ENCODE results near the gene JAM2.

The JAM2 gene

GRCh38 chr21:25638660-25639550 is at the start of gene JAM2:
Gene JAM2, plus strand, starts transcription at chr21:25639258. Its CDS starts 564 bp downstream, at chr21:25639822.
- TF ChIP-seq, protein P1, sequence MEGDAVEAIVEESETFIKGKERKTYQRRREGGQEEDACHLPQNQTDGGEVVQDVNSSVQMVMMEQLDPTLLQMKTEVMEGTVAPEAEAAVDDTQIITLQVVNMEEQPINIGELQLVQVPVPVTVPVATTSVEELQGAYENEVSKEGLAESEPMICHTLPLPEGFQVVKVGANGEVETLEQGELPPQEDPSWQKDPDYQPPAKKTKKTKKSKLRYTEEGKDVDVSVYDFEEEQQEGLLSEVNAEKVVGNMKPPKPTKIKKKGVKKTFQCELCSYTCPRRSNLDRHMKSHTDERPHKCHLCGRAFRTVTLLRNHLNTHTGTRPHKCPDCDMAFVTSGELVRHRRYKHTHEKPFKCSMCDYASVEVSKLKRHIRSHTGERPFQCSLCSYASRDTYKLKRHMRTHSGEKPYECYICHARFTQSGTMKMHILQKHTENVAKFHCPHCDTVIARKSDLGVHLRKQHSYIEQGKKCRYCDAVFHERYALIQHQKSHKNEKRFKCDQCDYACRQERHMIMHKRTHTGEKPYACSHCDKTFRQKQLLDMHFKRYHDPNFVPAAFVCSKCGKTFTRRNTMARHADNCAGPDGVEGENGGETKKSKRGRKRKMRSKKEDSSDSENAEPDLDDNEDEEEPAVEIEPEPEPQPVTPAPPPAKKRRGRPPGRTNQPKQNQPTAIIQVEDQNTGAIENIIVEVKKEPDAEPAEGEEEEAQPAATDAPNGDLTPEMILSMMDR (IDR thresholded peaks at IDR 0.05): no peak
- Histone ChIP-seq H3K4me3 (peak within 1 kb of the TSS; percentile 85), H3K27ac (peak within 1 kb of the TSS; percentile 54 to 77)
- DNase-seq (ENCODE audit: low spot score): no peak

- TF ChIP-seq, protein P1 (IDR thresholded peaks at IDR 0.05): no peak
- H3K27ac ChIP-seq: no peak overlapping the region
- H3K4me3 ChIP-seq: no peak overlapping the region
- no peak for DNase-seq (ENCODE audit: low spot score)
These were observed 49.2 kb upstream of the JAM2 start for GRCh38 chr21:25589887-25590286.

DNA sequence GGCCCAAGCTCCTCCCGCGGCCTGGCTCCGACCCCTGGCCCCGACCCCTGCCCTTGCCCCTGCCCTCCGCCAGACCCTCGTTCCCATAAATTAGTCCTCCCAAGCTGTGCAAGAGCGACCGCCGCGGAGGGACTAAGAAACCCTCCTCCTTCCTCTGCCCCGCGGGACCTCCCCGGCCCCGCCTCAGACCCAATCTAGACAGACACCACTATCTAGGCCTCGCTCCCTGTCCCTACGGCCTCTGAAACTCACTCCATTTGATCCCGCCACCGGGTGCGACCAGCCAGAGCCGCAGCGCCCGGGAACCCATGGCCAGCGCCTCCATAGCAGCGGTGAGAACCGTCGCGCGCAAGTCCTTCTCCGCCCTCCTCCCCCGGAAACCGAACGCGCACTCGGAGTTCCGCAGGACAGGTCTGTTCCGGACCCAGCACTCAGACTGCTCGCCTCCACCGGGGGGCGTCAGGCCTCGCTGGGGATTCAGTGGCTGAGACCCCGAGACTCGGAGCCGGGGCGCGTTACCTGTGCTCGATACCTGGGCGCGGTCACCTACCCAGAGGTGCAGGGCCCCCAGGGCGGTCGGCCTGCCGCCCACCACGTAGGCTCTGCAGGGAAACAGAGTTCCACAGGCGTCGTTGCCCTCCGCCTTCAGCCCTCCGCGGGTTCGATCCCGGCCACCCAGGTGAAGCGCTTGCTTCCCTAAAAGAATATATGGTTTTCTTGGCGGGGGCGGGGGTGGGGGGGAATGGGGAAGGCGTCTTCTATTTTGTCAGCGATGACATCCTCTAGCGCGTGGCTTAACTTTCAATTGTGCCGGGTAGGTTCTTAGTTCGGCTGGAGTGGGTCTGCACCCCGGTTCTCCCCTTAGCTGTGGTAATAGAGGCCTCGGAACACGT is 31.7 kb upstream of the JAM2 start, which contains the start of gene MRPL39:
Gene MRPL39 (minus strand): TSS at position 331 of the 893 bp plus-strand sequence. CDS start 6 bp downstream, at position 325.
- DNase-seq (ENCODE audit: low spot score): peak; percentile 86
- TF ChIP-seq, protein P1 (IDR thresholded peaks at IDR 0.05): no peak
- Histone ChIP-seq H3K4me3 (peak within 1 kb of the TSS; percentile 81), H3K27ac (peak within 1 kb of the TSS; percentile 85 to 88)

- Histone ChIP-seq H3K27ac (peak overlapping the region; percentile 22 to 85), H3K4me3 (peak overlapping the region; percentile 81)
- TF ChIP-seq, protein P1 (IDR thresholded peaks at IDR 0.05): peak; percentile 71
- DNase-seq (ENCODE audit: low spot score): peak; percentile 81
These were observed 30.9 kb upstream of the JAM2 start for GRCh38 chr21:25608044-25608737.

DNA sequence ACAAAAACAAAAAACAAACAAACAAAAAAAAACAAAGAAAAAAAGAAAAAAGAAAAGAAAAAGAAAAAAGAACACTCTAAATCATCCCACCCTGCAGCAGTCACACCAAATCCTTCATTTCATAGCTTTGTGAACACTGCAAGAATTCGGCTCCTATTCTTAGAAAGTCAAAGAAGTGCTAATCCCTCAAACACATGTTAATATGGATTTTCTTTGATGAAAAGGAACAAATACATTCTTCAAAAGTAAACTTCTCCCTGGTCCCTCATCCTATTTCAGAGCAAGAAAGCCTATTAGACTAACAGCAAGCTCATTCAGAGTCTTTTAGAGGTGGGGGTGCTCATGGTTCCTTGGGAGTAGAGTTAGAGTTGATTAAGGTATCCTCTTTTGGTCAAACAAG is 24.6 kb upstream of the JAM2 start:
- H3K4me3 ChIP-seq: no peak overlapping the region
- DNase-seq (ENCODE audit: low spot score): no peak
- TF ChIP-seq, protein P1 (IDR thresholded peaks at IDR 0.05): no peak
- no peak overlapping the region for H3K27ac ChIP-seq

- no peak overlapping the region for H3K4me3 ChIP-seq
- no peak for DNase-seq (ENCODE audit: low spot score)
- TF ChIP-seq, protein P1 (IDR thresholded peaks at IDR 0.05): no peak
- no peak overlapping the region for H3K27ac ChIP-seq
These were observed 23.2 kb upstream of the JAM2 start for GRCh38 chr21:25615880-25616279.
